HG02870 (cell line): Measurements from ENCODE around the gene LRCH2.

Source experiments
- ATAC-seq: cut with Tn5 transposase; IDR thresholded peaks from one replicate; pipeline ENCODE4 v1.9.1; 2021; ENCODE audit warnings: mild to moderate bottlenecking, moderate library complexity; ENCODE audit not compliant: unreplicated experiment

LRCH2 gene

DNA sequence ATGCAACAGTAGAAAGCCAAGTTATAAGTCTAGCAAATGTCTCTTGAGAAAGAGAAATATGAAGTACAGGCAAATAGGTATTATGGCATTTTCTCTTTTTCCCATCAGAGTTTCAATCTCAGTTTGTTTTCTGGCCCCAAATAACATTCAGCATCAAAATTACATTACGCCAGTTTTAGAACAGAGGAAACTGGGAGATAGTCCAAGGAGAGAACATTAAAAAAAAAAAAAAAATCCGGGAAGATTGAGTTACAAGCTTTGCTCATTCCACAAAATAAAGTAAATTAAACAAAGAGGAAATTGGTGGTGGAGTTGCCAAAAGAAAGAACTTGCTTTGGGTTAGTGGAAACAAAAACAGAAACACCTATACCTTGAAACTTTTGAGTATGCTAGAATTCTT lies 166.1 kb downstream of the LRCH2 start:
- ATAC-seq = no peak

DNA sequence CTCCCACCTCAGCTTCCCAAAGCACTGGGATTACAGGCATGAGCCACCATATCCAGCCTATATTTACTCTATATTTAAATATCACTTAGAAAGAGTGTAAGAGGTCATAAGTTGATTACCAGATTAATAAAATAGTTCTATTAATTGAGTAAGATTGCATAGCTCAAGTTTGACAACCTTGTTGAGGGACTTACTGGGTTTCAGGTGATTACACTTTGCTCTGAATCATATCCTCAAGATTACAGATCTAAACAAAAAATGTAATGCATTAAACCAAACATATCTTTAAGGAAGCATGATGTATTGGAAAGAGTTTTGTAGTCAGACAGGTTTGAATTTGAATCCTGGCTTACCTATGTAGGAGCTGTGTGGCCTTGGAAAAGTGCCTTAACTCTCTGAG lies 168.6 kb downstream of the LRCH2 start:
- no peak for ATAC-seq
